H9 (cell line): ENCODE measurements around the gene BSG. TPM values are rescaled to one million over a fixed set of nuclear protein-coding genes. Genes with fewer than 3 reads are reported as not detected.

Source experiments
- DNase-seq: peaks from one replicate; pipeline ENCODE4 v3.0.0-alpha.2; 2017
- H2AFZ ChIP-seq: one replicate; pipeline ENCODE4 v1.6.1; 2013; ENCODE audit warnings: mild to moderate bottlenecking, low read length, control low read depth, moderate library complexity
- H2AK5ac ChIP-seq: 2 replicates; pipeline ENCODE4 v1.6.1; 2013; ENCODE audit warnings: low read length, control low read depth, mixed read lengths; ENCODE audit not compliant: insufficient read length
- H2BK120ac ChIP-seq: one replicate; pipeline ENCODE4 v1.6.1; 2013; ENCODE audit warnings: low read depth, mild to moderate bottlenecking, low read length, control low read depth, inconsistent platforms; ENCODE audit not compliant: poor library complexity, severe bottlenecking
- H2BK12ac ChIP-seq: 2 replicates; pipeline ENCODE4 v1.6.1; 2013; ENCODE audit warnings: low read length, control low read depth, mixed read lengths, low read depth; ENCODE audit not compliant: insufficient read length
- H2BK15ac ChIP-seq: 2 replicates; pipeline ENCODE4 v1.6.1; 2013; ENCODE audit warnings: low read depth, low read length, control low read depth
- H2BK20ac ChIP-seq: one replicate; pipeline ENCODE4 v1.6.1; 2013; ENCODE audit warnings: low read depth, mild to moderate bottlenecking, low read length, control low read depth, inconsistent platforms; ENCODE audit not compliant: poor library complexity, severe bottlenecking
- H2BK5ac ChIP-seq: 2 replicates; pipeline ENCODE4 v1.6.1; 2013; ENCODE audit warnings: low read length, control low read depth, mixed read lengths; ENCODE audit not compliant: insufficient read length
- H3K14ac ChIP-seq: 2 replicates; pipeline ENCODE4 v1.6.1; 2013; ENCODE audit warnings: low read length, control low read depth; ENCODE audit not compliant: insufficient read depth
- H3K18ac ChIP-seq: 2 replicates; pipeline ENCODE4 v1.6.1; 2013; ENCODE audit warnings: low read depth, mild to moderate bottlenecking, mixed read lengths, low read length, control low read depth; ENCODE audit not compliant: insufficient read length
- H3K23ac ChIP-seq: 2 replicates; pipeline ENCODE4 v1.6.1; 2013; ENCODE audit warnings: low read length, control low read depth, mixed read lengths, low read depth; ENCODE audit not compliant: insufficient read length
- H3K23me2 ChIP-seq: 2 replicates; pipeline ENCODE4 v1.6.1; 2013; ENCODE audit warnings: low read depth, mild to moderate bottlenecking, mixed read lengths, low read length, control low read depth; ENCODE audit not compliant: insufficient read length, poor library complexity, severe bottlenecking
- H3K27ac ChIP-seq: 2 replicates; pipeline ENCODE4 v1.5.1; 2013; ENCODE audit warnings: low read length, control low read depth, mixed read lengths, low read depth; ENCODE audit not compliant: insufficient read length
- H3K27me3 ChIP-seq: 2 replicates; pipeline ENCODE4 v1.6.1; 2013; ENCODE audit warnings: low read length, control low read depth, inconsistent platforms; ENCODE audit not compliant: insufficient read depth
- H3K4ac ChIP-seq: 2 replicates; pipeline ENCODE4 v1.6.1; 2013; ENCODE audit warnings: low read depth, mild to moderate bottlenecking, control low read depth, inconsistent platforms, low read length, moderate library complexity
- H3K4me1 ChIP-seq: 2 replicates; pipeline ENCODE4 v1.6.1; 2013; ENCODE audit warnings: low read length, control low read depth, inconsistent platforms; ENCODE audit not compliant: insufficient read depth
- H3K4me2 ChIP-seq: 2 replicates; pipeline ENCODE4 v1.6.1; 2013; ENCODE audit warnings: low read length, control low read depth, mixed read lengths; ENCODE audit not compliant: insufficient read length, insufficient read depth
- H3K56ac ChIP-seq: 2 replicates; pipeline ENCODE4 v1.6.1; 2013; ENCODE audit warnings: low read depth, mild to moderate bottlenecking, mixed read lengths, low read length, control low read depth; ENCODE audit not compliant: insufficient read length
- H3K79me1 ChIP-seq: 2 replicates; pipeline ENCODE4 v1.6.1; 2013; ENCODE audit warnings: low read depth, mild to moderate bottlenecking, moderate library complexity, low read length, control low read depth, inconsistent platforms; ENCODE audit not compliant: insufficient read depth, poor library complexity, severe bottlenecking
- H3K79me2 ChIP-seq: 2 replicates; pipeline ENCODE4 v1.6.1; 2013; ENCODE audit warnings: low read length, control low read depth, inconsistent platforms; ENCODE audit not compliant: insufficient read depth
- H3K9ac ChIP-seq: 2 replicates; pipeline ENCODE4 v1.6.1; 2013; ENCODE audit warnings: low read length, control low read depth, mixed read lengths; ENCODE audit not compliant: insufficient read length; ENCODE audit errors: extremely low read depth
- H3K9me3 ChIP-seq: one replicate; pipeline ENCODE4 v1.6.1; 2013; ENCODE audit warnings: low read depth, low read length, inconsistent platforms; ENCODE audit not compliant: control insufficient read depth
- H3T11ph ChIP-seq: one replicate; pipeline ENCODE4 v1.6.1; 2013; ENCODE audit warnings: mild to moderate bottlenecking, low read length, control low read depth, inconsistent platforms
- H4K20me1 ChIP-seq: one replicate; pipeline ENCODE4 v1.6.1; 2013; ENCODE audit not compliant: control insufficient read depth, insufficient read length, insufficient read depth
- H4K5ac ChIP-seq: 2 replicates; pipeline ENCODE4 v1.6.1; 2013; ENCODE audit warnings: low read depth, mild to moderate bottlenecking, mixed read lengths, low read length, control low read depth; ENCODE audit not compliant: insufficient read length
- H4K8ac ChIP-seq: replicated peaks from 2 replicates; pipeline ENCODE4 v1.6.1; 2013; ENCODE audit warnings: low read length, control low read depth, mixed read lengths, low read depth; ENCODE audit not compliant: insufficient read length
- H4K91ac ChIP-seq: 2 replicates; pipeline ENCODE4 v1.6.1; 2013; ENCODE audit warnings: low read depth, mild to moderate bottlenecking, moderate library complexity, mixed read lengths, low read length, control low read depth; ENCODE audit not compliant: insufficient read length
- H3K27ac Mint-ChIP-seq, 3 experiments: 2 replicates in 2 of 3; 3 replicates in 1 of 3; pipeline ENCODE4 v1.8.0; 2020 to 2021; ENCODE audit warnings: mixed read lengths in 3 of 3, mild to moderate bottlenecking in 1 of 3, moderate library complexity in 1 of 3
- H3K27me3 Mint-ChIP-seq: 2 replicates; pipeline ENCODE4 v1.8.0; 2021; ENCODE audit warnings: low read depth, mild to moderate bottlenecking, moderate library complexity, mixed read lengths
- H3K36me3 Mint-ChIP-seq, 3 experiments: 2 replicates in 2 of 3; 3 replicates in 1 of 3; pipeline ENCODE4 v1.8.0; 2020 to 2021; ENCODE audit warnings: low read depth in 3 of 3, mixed read lengths in 3 of 3; ENCODE audit not compliant: insufficient read depth in 1 of 3
- H3K4me1 Mint-ChIP-seq, 2 experiments: 2 replicates each; pipeline ENCODE4 v1.8.0; 2020; ENCODE audit warnings: mixed read lengths in 2 of 2
- H3K4me3 Mint-ChIP-seq, 2 experiments: 2 replicates in 1 of 2; 3 replicates in 1 of 2; pipeline ENCODE4 v1.8.0; 2020 to 2021; ENCODE audit warnings: mild to moderate bottlenecking in 2 of 2, mixed read lengths in 2 of 2, moderate library complexity in 1 of 2
- H3K9me3 Mint-ChIP-seq, 2 experiments: 2 replicates in 1 of 2; 3 replicates in 1 of 2; pipeline ENCODE4 v1.8.0; 2020; ENCODE audit warnings: mild to moderate bottlenecking in 2 of 2, mixed read lengths in 2 of 2, moderate library complexity in 1 of 2
- CTCF ChIP-seq: fragments of 200-600 bp; sonication (generic); conservative IDR thresholded peaks from 3 replicates; pipeline ENCODE4 v1.8.0; 2021; ENCODE audit warnings: antibody characterized with exemption, mild to moderate bottlenecking
- WGBS: extraction: QIAGEN DNeasy Blood & Tissue Kit; methylation state at CpG from one replicate; pipeline ENCODE4 v1.1.7; 2013; ENCODE audit warnings: missing lambda C conversion rate, low lambda C conversion rate, mixed read lengths; ENCODE audit not compliant: insufficient read length; ENCODE audit errors: extremely low coverage; 5-methylcytosine and 5-hydroxymethylcytosine counted together
- total RNA-seq: library from RNA; stranded (reverse); gene quantifications from 2 replicates; pipeline ENCODE4 v1.2.1, GENCODE V29; 2021

Gene BSG
- total RNA-seq, 1 experiment from 2014 or later: 715 TPM

GRCh38 chr19:618674-619285, 46.4 kb downstream of the BSG start:
- H3K9ac ChIP-seq: no peak overlapping the region
- H3T11ph ChIP-seq: no peak overlapping the region
- no CpG with 5 or more reads among the region's 27 CpGs for WGBS
- no peak overlapping the region for H2BK15ac ChIP-seq
- H3K79me1 ChIP-seq: no peaks in the 10 kb centered on the region
- no peak overlapping the region for H4K5ac ChIP-seq
- DNase-seq: no peak
- H2BK20ac ChIP-seq: no peak overlapping the region
- Mint-ChIP-seq H3K36me3 (peaks cover 26 to 60% (median 47%) of the 10 kb centered on the region in 3 experiments), H3K4me1 (no peaks in the 10 kb centered on the region), H3K4me3 (no peak overlapping the region; a peak in 1 of 5 replicates), H3K27ac (no peak overlapping the region), H3K9me3 (no peaks in the 10 kb centered on the region), H3K27me3 (no peaks in the 10 kb centered on the region)
- H3K27me3 ChIP-seq: no peaks in the 10 kb centered on the region
- no peak overlapping the region for H3K23ac ChIP-seq
- no peak overlapping the region for H2AFZ ChIP-seq
- H3K79me2 ChIP-seq: no peaks in the 10 kb centered on the region
- H3K4ac ChIP-seq: no peak overlapping the region
- H3K9me3 ChIP-seq: no peaks in the 10 kb centered on the region
- H2BK5ac ChIP-seq: no peak overlapping the region
- H4K8ac ChIP-seq: no peak overlapping the region
- no peak overlapping the region for H3K18ac ChIP-seq
- no peaks in the 10 kb centered on the region for H3K4me1 ChIP-seq
- H3K23me2 ChIP-seq: no peaks in the 10 kb centered on the region
- no peaks in the 10 kb centered on the region for H4K20me1 ChIP-seq
- no peak overlapping the region for H4K91ac ChIP-seq
- no peak overlapping the region for H3K27ac ChIP-seq
- TF ChIP-seq CTCF: no peak
- no peak overlapping the region for H2AK5ac ChIP-seq
- H3K14ac ChIP-seq: no peak overlapping the region
- no peak overlapping the region for H2BK120ac ChIP-seq
- H3K56ac ChIP-seq: no peak overlapping the region
- H2BK12ac ChIP-seq: no peak overlapping the region
- H3K4me2 ChIP-seq: no peak overlapping the region
